ENCODE results near the gene IL36B. TPM values are rescaled to one million over a fixed set of nuclear protein-coding genes. Genes with fewer than 3 reads are reported as not detected.

The IL36B gene
- total and polyA plus RNA-seq, 9 of the 15 experiments (the other 6 are each of a cell fraction or from before 2014, with no cell fraction given): not detected

DNA sequence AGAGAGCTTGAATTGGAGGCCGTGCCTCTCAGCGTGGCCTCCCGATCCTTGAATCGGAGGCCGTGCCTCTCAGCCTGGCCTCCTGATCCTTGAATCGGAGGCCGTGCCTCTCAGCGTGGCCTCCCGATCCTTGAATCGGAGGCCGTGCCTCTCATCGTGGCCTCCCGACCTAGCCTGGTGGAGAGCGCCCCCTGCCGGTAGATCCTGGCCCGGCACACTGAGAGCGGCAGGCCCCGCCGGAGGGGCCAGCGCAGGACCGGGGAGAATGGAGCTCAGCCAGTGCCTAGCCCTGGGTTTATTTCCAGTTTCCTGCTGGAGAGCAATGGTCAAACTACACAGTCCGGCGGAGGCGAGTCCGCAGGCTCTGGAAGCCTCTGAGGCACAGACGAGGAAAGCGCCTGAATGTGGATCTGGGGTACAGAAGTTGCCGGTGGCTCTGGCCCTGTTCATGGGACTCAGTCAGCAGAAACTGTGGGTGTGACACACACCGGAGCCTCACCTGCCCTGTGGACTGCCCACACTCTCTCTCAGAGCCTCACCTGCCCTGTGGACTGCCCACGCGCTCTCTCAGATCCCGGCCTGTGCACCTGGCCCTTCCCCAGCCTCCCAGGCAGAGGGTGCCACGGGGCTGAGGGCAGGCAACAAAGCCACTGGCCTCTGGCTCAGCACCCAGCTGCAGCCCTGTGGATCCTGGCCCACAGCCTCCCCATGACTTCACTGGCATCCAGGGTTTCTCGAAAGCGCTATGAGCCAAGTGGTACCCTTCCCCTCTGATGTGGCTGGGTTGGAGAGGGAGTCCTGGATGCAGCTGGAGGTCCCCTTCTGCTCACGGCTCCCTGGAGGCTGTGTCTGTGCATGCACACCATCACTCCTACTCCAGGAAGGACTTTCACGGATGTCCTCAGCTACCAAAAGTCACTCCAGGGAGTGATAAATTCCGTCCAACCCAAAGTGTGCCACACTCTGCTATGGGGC is 1.5 kb downstream of the IL36B start (continued):
- TF ChIP-seq FOXA3 (CRISPR knock-in tag; conservative IDR thresholded peaks at IDR 0.05 in 1 of 2, IDR thresholded peaks at IDR 0.05 in 1 of 2): no peak
- TF ChIP-seq FOS (IDR thresholded peaks at IDR 0.05; ENCODE audit: extremely low read depth, insufficient read length): no peak
- TF ChIP-seq SIN3A (IDR thresholded peaks at IDR 0.05; ENCODE audit: borderline replicate concordance in 2 of 2, control insufficient read depth in 1 of 2, low read depth in 2 of 2, low read length in 2 of 2): no peak
- TF ChIP-seq ZNF24 (IDR thresholded peaks at IDR 0.05): no peak
- TF ChIP-seq OTX1 (CRISPR knock-in tag; IDR thresholded peaks at IDR 0.05): no peak
- TF ChIP-seq SAFB2 (IDR thresholded peaks at IDR 0.05; ENCODE audit: borderline replicate concordance, low read depth, low read length, severe bottlenecking): no peak
- TF ChIP-seq ZNF764 (CRISPR knock-in tag; IDR thresholded peaks at IDR 0.05; ENCODE audit: low read depth): no peak
- TF ChIP-seq RFX1 (IDR thresholded peaks at IDR 0.05): no peak
- TF ChIP-seq BCL6 (CRISPR knock-in tag; IDR thresholded peaks at IDR 0.05): no peak
- no peak for TF ChIP-seq CBX8 (IDR thresholded peaks at IDR 0.05; ENCODE audit: borderline replicate concordance, extremely low read depth, low read depth, low read length, poor library complexity, severe bottlenecking)
- TF ChIP-seq TBP (optimal IDR thresholded peaks at IDR 0.05; ENCODE audit: low read depth, low read length): no peak
- TF ChIP-seq, protein P1, sequence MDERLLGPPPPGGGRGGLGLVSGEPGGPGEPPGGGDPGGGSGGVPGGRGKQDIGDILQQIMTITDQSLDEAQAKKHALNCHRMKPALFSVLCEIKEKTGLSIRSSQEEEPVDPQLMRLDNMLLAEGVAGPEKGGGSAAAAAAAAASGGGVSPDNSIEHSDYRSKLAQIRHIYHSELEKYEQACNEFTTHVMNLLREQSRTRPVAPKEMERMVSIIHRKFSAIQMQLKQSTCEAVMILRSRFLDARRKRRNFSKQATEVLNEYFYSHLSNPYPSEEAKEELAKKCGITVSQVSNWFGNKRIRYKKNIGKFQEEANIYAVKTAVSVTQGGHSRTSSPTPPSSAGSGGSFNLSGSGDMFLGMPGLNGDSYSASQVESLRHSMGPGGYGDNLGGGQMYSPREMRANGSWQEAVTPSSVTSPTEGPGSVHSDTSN (CRISPR knock-in tag; IDR thresholded peaks at IDR 0.05; ENCODE audit: low read depth): no peak
- TF ChIP-seq, protein P1 (tag; conservative IDR thresholded peaks at IDR 0.05; ENCODE audit: low read depth): no peak
- TF ChIP-seq ZNF778 (CRISPR knock-in tag; IDR thresholded peaks at IDR 0.05): no peak
- peak; percentile 75 for TF ChIP-seq CHD4 (IDR thresholded peaks at IDR 0.05; ENCODE audit: insufficient read depth, insufficient replicate concordance, low read depth, low read length, poor library complexity, severe bottlenecking)
- no peak for TF ChIP-seq IFI16 (CRISPR knock-in tag; IDR thresholded peaks at IDR 0.05)
- no peak for TF ChIP-seq ZNF224 (CRISPR knock-in tag; IDR thresholded peaks at IDR 0.05)
- TF ChIP-seq NCOA4 (IDR thresholded peaks at IDR 0.05; ENCODE audit: partially characterized antibody): no peak
- TF ChIP-seq THRAP3 (IDR thresholded peaks at IDR 0.05; ENCODE audit: borderline replicate concordance): no peak
- TF ChIP-seq SLC30A9 (CRISPR knock-in tag; IDR thresholded peaks at IDR 0.05): no peak
- no peak for TF ChIP-seq CCAR2 (IDR thresholded peaks at IDR 0.05; ENCODE audit: low read depth, low read length)
- TF ChIP-seq SAFB (IDR thresholded peaks at IDR 0.05; ENCODE audit: borderline replicate concordance, low read depth, low read length): no peak
- TF ChIP-seq NCOA1 (IDR thresholded peaks at IDR 0.05; ENCODE audit: low read depth): no peak
- no peak for TF ChIP-seq KAT2B (IDR thresholded peaks at IDR 0.05; ENCODE audit: low read depth, low read length)
- TF ChIP-seq JUND (IDR thresholded peaks at IDR 0.05; ENCODE audit: borderline replicate concordance, low read depth, low read length): no peak
- peak; percentile 18; the same call in 1 of the 3 replicates for TF ChIP-seq JUND (tag; IDR thresholded peaks at IDR 0.05; ENCODE audit: borderline replicate concordance, low read depth, low read length)
- TF ChIP-seq ZNF551 (CRISPR knock-in tag; IDR thresholded peaks at IDR 0.05): no peak
